Measurements from ENCODE around the gene CEACAM8. TPM values are rescaled to one million over a fixed set of nuclear protein-coding genes. Genes with fewer than 3 reads are reported as not detected.
"Not testable (repeated sequence)": the region's sequence is repeated elsewhere in the genome, so short reads cannot be mapped to it uniquely, and the experiment has no call there.

The CEACAM8 gene
- total RNA-seq, 1 donor from 2014 or later = not detected

DNA sequence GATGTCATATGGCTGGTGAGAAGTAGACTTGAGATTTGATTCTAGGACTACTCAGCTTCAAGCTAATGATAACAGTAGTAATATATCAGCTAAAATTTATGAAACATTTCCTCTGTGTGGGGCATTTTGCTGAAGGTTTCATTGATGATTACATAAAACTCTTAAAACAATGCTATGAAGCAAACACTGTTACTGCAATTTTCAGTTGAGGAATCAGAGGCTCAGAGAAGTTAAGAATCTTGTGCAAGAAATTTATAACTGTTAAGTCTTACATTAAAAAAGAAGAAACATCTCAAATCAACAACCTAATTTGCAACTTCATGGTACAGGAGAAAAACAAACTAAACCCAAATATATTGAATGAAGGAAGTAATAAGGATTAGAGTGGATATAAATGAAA, 10.3 kb downstream of the CEACAM8 start:
- DNase-seq (ENCODE audit: missing footprints) = no peak
- intact Hi-C loops (cut with DNase I) = no loop called here

DNA sequence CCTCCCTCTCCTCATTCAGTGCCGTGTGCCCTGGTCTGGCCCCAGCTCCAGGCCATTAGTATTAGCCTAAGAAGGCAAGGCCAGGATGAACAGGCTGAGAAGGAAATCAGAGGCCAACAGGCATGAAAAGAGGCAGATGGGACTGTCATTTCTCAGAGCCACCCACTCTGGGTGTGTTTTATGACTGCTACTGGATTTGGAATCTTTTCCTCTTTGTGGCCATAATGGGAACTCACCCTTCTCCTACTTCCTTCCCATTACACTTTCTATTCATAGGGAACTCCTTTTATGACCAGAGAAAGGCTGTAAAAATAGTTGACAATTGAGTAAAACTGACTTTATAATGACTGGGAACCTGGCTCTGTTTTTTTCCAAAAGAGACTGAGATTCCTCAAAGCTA, 17.7 kb downstream of the CEACAM8 start:
- intact Hi-C loops (cut with DNase I) = no loop called here
- DNase-seq (ENCODE audit: missing footprints) = no peak
- no peak for ATAC-seq

More for the DNA sequence above, 10.3 kb downstream of the CEACAM8 start:
- no peak for ATAC-seq

DNA sequence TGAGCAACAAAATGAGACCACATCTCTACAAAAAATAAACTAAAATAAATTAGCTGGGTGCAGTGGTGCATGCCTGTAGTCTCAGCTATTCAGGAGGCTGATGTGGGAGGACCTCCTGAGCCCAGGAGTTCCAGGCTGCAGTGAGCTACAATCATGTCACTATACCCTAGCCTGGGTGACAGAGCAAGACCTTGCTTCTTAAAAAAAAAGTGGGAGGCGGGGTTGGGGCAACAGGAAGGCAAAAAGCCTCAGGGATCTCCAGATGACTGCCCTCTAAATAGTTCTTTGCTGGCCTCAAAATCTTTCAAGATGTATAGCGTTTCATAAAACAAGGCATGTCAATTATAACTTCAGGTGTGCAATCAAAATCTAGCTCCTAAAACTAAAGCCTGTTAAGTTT, 18.5 kb downstream of the CEACAM8 start:
- ATAC-seq (no peak), DNase-seq (ENCODE audit: missing footprints) (no peak)
- intact Hi-C loops (cut with DNase I) = no loop called here

DNA sequence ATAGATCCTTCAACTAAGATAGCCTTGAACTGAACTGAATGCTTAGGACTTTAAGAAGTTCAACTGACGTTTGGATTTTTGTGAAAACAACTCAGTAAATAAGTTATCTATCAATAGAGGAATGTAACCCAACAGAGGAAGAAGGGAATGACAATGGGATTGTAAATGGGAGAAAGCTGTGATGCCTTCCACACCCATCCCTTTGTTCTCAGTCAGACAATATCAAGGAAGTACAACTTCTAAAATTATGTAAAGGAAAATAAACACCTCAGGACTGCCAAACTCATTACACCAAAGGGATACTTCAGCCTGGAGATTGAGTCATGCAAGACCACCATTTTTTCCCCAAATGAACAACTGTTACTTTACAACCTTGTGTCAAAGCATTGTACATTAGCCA, 21.1 kb downstream of the CEACAM8 start:
- ATAC-seq (no peak), DNase-seq (ENCODE audit: missing footprints) (no peak)
- intact Hi-C loops (cut with DNase I) = no loop called here

DNA sequence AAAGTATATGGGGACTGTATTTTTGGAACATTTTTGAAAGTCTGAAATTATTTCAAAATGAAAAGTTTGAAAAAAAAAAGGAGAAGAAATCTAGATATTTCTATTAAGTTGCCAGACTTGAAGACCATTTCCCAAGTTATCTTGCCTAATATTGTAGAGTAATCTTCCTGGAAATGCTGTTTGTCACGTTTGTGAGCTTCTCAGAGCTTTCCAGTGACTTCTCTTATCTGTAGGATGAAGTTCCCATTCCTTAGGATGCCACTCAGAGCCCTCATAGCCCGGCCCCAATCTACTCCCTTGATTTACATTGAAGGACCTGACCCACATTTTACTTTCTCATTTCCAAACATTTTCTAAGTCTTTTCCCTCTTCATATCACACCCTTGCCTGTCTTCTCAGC, 23.6 kb downstream of the CEACAM8 start:
- intact Hi-C loops (cut with DNase I) = no loop called here
- ATAC-seq (no peak), DNase-seq (ENCODE audit: missing footprints) (no peak)

DNA sequence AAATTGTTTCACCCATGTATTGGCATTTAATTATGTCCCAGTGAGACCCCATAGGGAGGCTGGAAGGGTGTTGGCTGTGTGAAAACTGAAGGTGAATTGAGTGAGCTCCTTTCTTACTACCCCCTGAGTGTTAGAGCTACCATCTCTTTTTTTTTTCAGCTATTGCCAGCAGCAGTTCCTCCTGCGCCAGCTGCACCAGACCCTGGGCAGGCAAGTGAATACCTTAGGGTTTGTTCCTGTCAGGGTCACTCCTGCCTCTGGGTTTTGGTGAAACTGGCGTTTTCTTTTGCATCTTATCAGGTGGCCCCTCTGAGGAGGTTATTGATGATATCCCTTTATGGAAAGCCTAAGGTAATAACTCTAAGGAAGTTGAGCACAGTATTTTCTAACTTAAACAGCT, 25.5 kb downstream of the CEACAM8 start:
- intact Hi-C loops (cut with DNase I) = no loop called here

DNA sequence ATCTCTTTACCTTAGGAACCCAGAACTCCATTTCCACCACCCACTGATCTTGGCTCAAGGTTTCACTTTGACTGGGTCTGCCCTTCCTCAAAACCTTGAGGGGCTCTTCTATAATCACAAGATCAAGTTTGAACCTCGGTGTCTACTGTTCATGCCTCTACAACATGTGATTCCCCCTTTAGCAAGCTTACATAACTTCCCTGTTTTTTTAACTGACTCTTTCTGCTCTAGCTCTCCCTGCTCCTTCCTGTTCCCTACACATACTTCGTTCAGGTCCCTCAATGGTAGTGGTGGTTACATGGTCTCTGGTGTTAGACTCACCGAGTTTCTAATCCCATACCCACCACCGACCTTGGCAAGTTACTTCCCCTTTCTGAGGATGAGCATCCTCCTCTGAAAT, 26.7 kb downstream of the CEACAM8 start:
- intact Hi-C loops (cut with DNase I) = no loop called here
- DNase-seq (ENCODE audit: missing footprints) = no peak
- no peak for ATAC-seq

More for the DNA sequence above, 25.5 kb downstream of the CEACAM8 start:
- no peak for ATAC-seq
- DNase-seq (ENCODE audit: missing footprints) = no peak

DNA sequence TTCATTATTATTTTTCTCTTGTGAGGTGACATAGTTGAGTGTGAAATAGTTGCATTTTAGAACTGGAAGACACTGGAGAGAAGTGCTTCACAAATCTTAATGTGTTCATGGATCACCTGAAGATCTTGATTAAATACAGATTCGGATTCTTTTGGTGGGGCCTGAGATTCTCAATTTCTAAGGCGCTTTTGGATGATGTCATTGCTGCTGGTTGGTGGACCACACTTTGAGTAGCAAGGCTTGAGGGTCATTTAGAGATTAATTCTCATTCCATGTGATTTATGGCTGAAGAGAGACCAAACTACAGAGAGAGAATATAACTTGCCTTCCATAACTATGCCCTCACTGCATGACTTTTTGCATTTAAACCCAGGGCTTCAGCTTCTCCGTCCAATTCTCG, 27.2 kb downstream of the CEACAM8 start:
- ATAC-seq = no peak
- no peak for DNase-seq (ENCODE audit: missing footprints)
- intact Hi-C loops (cut with DNase I) = no loop called here

DNA sequence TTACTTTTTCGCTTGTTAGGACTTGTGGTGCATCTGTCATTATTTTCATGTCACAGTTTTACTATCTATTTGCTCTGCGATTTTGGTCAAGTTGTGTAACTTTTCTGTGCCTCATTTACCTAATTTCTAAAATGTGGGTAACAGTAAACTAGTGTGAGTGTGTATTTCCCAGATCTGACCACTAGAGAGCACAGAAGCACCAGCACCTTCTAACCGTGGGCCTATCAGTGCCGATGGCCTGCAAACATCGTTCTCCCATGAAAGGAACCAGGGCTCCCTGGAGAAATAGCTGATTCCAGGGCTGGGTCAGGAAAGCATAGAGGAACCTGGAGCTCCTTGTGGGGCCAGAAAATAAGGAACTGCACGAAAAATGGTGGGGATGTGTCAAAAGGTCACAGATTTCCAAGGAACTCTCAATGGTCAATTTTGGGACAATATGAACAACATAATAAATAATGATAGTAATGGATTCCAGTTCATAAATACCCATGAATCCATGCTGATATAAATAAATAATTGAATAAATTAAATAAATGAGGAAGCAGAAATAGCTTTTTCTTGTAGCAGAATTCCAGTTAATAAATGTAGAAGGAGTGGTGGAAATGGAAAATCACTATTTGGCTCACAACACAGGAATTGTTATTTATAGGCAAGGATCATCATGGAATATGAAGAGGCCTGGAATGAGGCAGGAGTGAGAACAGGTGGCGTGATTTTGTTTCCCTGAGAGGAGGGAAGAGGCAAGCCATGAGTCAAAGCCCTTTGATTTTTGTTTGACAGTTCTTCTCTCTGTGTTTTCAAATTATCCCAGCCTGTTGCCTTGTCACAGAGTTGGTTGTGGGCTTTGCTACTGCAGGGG, 31.1 kb downstream of the CEACAM8 start:
- ATAC-seq (peak; percentile 72), DNase-seq (ENCODE audit: missing footprints) (no peak)
- intact Hi-C loops (cut with DNase I) = no loop called here

DNA sequence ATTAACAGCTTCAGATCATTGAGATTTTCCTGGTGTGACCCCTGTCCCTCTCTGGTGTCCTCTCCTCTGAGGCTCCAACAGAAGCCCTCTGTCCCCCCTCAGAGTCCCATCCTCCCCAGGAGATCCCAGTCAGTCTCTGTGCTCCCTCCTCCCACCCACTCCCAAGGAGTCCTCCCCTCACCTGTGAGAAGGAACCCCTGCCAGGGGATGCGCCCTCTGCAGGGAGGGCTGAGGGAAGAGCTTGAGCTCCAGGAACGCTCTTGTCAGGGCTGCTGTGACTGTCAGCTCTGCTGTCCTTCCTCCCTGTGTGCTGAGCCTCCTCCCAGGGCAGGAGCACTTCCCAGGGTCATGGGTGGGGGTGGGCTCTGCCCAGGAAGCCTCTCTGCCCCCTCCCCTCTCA, 33.2 kb downstream of the CEACAM8 start:
- intact Hi-C loops (cut with DNase I) = no loop called here
- DNase-seq (ENCODE audit: missing footprints) (no peak), ATAC-seq (no peak)

DNA sequence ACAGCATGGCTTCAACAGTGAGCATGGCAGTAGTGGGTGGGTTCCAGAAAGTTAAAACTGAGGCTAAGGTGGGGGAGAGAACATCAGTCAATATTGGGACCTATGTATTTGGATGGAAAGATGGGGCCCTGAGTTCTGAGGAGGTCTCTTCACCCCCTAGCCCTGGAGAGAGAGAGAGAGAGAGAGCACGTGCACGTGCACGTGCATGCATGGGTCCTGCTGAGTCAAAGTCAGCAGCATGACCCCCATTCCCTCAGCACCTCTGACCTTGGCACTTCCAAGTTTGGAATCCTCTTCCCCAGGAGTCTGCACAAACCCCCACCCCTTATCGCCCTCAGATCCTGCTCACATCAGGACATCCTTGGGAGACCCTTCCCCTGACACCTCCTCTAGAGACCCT, 34.0 kb downstream of the CEACAM8 start:
- intact Hi-C loops (cut with DNase I) = no loop called here
- ATAC-seq = no peak
- no peak for DNase-seq (ENCODE audit: missing footprints)

DNA sequence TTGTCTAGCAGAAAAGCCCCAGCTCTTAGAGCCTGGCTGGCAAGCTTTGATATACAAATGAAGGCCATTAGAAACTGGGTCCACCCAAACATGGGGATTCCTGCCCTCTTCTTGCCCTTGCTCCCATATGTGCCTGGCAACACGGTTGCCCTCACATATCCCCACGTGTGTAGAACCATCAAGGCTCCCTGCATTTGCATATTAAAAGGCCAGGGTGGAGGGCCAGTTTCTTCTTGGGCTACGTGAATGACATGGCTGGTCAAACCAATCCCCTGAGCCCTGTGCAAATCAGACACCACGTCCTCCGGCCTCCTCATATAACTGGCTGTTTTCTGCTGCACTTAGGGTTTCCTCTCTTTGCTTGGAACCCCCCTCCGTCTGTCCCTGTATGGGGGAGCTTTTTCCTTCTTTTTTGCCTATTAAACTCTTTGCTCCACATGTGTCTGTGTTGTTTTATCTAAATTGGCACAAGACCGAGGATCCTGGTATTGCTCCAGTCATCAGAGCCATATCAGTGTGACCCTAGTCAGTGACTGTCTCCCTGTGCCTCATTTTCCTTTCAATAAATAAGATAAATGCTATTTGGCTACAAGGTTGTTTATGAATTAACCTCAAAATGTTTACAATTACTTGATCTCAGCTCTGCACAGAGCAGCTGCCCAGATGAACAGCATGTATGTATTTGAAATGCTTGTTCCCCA, 36.1 kb downstream of the CEACAM8 start:
- intact Hi-C loops (cut with DNase I) = no loop called here
- ATAC-seq (no peak), DNase-seq (ENCODE audit: missing footprints) (no peak)

DNA sequence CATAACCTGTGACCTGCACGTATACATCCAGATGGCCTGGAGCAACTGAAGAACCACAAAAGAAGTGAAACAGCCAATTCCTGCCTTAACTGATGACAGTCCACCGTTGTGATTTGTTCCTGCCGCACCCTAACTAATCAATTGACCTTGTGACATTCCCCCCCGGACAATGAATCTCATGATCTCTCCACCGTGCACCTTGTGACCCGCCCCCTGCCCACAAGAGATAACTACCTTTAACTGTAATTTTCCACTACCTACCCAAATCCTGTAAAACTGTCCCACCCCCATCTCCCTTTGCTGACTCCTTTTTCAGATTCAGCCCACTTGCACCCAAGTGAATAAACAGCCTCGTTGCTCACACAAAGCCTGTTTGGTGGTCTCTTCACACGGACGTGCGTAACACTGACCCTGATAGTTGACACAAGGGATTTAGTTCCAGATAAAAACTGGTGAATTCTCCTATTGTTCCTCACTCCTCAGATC, 37.3 kb downstream of the CEACAM8 start:
- DNase-seq (ENCODE audit: missing footprints); ATAC-seq; intact Hi-C loops (cut with DNase I): not testable (repeated sequence)

DNA sequence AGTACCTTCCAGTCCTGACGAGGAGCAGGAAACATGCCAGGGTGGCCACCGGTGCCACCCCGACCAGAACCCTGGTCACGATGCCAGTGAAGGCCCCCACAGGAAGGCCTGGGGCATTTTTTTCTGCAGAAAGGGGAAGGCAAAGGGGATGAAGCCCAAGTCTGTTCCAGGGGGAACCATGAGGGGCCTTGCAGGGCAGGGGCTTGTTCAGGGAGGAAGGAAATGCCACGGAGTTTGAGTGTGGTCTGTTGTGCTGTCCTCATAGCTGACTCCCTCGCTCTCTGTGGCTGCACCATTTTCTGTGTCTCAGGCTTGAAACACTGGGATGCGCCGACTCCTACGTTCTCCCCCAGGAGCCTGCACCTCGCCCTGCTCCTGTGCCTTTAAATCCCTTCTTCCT, 38.9 kb downstream of the CEACAM8 start:
- intact Hi-C loops (cut with DNase I) = no loop called here
- no peak for ATAC-seq
- DNase-seq (ENCODE audit: missing footprints) = no peak

DNA sequence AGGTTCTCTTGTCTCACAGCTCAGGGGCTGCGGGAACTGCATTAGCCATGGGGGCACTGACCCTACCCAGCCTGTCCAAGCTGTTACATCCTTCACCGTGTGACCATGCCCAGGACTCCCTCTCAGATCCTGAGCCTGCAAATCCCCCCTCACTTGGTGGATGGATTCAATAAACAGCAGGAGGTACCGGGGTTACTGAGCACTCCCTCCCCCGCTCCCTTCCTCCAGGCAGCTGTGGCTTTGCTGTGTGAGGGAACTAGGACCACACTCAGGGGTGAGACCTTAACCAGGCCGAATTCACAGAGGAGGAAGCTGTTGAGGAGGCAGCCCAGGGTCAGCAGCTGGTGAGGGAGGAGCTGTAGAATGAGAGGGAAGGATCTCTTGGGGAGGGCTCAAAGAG, 39.4 kb downstream of the CEACAM8 start:
- intact Hi-C loops (cut with DNase I) = no loop called here
- peak; percentile 81 for DNase-seq (ENCODE audit: missing footprints)
- peak; percentile 61 for ATAC-seq

DNA sequence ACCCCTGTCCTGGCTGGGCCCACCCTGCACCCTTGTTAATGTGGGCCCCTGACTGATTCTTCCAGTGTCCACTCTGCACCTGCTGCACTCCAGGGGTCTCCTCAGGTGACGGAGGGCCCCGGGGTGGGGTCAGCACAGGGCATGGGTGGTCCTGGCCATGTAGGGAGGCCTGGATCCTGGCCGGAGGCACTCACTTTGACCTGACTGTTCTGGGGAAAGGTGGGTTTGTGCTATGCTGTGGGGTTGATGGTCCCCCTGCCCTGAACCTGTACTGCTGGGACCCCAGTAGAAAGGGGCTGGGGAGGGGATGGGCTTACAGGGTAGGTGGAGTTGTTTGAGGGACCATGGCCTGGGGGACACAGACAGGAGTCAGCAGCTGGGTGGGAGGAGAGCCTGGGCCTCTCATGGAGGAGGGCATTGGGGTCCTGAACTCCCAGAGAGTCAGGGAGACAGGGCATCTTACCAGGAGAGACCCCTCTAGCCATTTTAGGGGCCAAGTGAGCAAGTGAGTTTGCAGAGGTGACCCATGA, 40.6 kb downstream of the CEACAM8 start:
- no peak for DNase-seq (ENCODE audit: missing footprints)
- intact Hi-C loops (cut with DNase I) = no loop called here
- ATAC-seq = no peak

DNA sequence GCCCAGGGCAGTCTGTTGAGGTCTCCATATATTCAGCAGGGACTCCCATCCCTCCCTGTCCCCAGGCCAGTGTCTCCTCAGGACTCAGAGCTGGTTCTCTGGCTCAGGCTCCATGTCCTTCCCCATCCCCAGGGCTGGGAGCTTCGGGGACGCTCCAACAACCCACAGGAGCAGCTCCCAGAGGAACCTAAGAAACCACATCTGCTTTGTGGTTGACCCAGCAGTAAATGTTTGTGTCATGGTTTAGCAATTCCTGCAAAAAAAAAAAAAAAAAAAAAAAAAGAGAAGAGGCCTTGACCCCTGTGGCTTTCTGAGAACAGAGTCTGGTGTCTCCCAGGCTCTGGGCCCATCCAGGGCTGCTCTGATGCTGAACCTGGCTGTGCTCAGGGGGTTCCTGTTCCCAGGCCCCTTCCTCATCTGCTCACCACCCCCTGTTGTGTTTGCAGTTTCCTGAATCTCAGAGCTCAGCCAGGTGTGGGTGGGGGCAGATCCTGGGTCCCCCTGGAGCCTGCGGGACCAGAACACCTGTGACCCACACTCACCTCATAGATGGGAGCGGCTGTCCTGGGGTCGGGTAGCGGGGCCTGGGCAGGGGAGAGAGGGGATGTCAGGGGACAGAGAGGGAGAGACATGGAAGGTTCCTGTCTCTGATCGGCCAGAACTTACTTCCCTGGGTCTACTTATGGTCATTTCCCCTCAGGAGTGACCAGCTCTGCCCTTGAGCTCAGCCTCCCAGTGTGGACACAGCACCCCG, 41.3 kb downstream of the CEACAM8 start:
- no peak for DNase-seq (ENCODE audit: missing footprints)
- intact Hi-C loops (cut with DNase I) = no loop called here
- peak; percentile 85 for ATAC-seq

DNA sequence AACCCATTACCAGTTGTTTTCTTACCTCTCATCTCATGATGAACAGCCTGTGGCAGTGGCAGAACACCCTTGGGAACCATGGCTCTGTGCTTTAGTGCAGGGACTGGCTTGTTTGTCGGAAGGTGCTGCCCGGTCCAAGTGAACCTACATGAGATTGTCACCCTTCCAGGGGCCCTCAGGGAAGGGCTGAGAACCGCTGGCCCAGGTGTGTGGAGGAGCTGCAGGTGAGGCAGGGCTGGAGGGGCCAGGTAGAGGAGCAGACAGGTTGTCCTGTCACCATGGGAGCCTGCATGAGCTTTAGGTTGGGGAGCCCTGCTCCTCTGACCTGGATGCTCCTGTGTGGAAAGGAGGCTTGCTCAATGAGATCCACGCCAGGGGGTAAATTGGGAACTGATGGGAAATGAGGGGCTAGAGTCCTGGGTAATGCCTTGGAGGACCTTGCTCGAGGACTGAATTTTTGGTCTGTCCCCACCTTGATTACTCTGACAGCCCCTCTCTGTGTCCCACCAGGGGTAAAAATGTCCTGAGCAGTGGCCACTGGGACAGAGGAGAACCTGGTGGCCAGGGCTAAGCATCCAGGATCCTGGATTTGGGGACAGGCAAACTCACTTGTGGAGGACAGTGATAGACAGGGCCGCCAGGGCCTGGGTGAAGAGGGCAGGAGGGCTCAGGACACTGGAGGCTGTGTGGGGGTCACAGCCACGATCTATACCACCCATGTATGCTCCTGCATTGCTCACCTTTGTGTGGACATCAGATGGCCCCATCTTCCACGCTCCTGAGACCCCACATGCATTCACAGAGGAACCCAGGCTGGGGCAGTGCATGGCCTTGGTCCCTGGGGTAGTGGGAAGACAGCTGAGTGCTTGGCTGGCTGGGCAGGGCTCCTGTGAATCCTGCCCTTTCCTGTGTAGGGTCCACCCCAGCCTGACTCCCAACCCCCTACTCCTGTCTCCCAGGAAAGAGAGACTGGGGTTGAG, 42.3 kb downstream of the CEACAM8 start:
- ATAC-seq = no peak
- DNase-seq (ENCODE audit: missing footprints) = no peak
- intact Hi-C loops (cut with DNase I) = no loop called here
